Endometrial microvascular endothelial cells (primary cell): ENCODE results near the gene TEKTIP1. TPM values are rescaled to one million over a fixed set of nuclear protein-coding genes. Genes with fewer than 3 reads are reported as not detected.

Source experiments
- in situ Hi-C: cut with HindIII; loops from 2 replicates; pipeline ENCODE4 v1.10.0; 2017; ENCODE audit warnings: low sequenced_read_pairs, low pct_unique_long_range_greater_than_20kb; ENCODE audit errors: inconsistent ontology term
- total RNA-seq: library from RNA; depleted of rRNA; stranded (reverse); fragments of >200 nt; gene quantifications from one replicate; pipeline ENCODE4 v1.2.3, GENCODE V29; 2015; ENCODE audit errors: inconsistent ontology term

TEKTIP1 gene
- total RNA-seq, 1 donor from 2014 or later: not detected

DNA sequence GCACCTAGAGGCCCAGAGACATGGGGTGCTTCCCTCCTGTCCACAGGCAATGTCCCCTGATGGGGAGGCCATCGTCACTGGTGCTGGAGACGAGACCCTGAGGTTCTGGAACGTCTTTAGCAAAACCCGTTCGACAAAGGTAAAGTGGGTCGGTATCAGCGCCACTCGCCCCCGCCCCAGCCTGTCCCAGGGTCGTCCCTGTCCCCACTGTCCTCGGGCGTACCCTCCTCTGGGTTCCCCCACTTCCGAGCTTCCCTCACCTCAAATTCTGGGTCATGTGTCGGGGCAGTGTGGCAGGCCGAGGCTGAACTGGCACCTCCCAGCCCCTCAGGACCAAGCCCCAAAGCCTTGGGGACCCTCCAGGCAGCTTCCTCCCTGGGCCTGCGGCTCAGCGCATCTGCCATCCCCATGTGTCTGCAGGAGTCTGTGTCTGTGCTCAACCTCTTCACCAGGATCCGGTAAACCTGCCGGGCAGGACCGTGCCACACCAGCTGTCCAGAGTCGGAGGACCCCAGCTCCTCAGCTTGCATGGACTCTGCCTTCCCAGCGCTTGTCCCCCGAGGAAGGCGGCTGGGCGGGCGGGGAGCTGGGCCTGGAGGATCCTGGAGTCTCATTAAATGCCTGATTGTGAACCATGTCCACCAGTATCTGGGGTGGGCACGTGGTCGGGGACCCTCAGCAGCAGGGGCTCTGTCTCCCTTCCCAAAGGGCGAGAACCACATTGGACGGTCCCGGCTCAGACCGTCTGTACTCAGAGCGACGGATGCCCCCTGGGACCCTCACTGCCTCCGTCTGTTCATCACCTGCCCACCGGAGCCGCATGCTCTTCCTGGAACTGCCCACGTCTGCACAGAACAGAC lies 4.4 kb upstream of the TEKTIP1 start:
- in situ Hi-C loops: no loop called here

DNA sequence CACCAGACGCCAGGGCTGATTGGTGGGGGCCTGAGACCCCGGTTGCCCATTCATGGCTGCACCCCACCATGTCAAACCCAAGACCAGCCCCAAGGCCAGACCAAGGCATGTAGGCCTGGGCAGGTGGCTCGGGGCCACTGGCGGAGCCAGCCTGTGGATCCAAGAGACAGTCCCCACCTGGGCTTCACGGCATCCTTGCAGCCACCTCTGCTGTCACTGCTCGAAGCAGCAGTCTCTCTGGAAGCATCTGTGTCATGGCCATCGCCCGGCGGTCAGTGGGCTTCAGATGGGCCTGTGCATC lies 3.8 kb upstream of the TEKTIP1 start:
- in situ Hi-C loops: no loop called here

DNA sequence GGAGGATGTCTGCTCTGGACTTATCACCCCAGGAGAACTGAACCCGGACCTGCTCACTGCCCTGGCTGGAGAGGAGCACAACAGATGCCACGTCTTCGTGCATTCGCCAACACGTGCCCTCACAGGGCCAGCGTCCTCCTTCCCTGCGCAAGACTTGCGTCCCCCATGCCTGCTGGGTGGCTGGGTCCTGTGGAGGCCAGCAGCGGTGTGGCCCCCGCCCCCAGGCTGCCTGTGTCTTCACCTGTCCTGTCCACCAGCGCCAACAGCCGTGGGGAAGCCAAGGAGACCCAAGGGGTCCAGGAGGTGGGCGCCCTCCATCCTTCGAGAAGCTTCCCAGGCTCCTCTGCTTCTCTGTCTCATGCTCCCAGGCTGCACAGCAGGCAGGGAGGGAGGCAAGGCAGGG lies 3.4 kb upstream of the TEKTIP1 start:
- in situ Hi-C loops: no loop called here

DNA sequence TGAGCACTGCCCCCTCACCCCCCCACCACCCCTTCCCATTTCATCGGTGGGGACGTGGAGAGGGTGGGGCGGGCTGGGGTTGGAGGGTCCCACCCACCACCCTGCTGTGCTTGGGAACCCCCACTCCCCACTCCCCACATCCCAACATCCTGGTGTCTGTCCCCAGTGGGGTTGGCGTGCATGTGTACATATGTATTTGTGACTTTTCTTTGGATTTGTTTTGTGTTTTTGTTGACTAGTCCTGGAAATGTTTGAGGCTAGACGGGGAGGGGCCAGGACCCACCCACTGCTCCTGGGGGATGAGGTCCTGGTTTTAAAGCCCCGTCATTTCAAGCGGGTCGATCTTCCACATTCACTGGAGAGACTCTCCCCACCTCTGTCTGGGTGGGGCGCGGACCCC lies 3.0 kb upstream of the TEKTIP1 start:
- in situ Hi-C loops: no loop called here

DNA sequence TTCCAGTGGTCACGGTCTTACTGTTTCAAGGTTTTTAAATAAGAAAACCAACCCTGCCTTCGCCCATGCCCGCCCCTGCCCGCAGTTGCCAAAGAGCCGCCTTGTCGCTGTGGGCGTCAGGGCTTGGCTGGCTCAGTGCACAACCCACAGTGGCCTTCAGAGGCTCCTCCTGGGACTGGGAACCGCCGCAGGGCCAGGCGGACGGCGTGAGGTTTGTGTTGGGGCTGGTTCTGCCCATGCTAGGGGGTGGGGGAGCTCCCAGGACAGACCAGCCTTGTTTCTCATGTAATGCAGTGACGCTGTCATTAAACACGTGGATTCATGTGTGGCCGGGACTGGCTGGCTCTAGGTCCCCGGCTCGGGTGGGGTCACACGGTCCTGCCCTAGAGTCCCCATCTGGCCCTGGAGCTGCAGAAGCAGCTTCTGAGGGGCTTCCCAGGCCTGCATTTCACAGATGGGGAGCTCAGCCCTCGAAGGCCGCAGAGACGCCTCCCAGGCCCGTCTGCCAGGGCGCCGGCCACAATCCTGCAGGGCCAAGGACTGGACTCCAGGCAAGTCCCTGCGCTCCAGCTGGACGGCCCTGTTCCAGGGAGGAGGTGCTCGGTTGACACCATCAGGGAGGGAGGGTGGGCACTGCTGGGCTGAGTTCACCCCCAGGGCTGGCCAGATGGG lies 2.4 kb upstream of the TEKTIP1 start:
- in situ Hi-C loops: no loop called here

DNA sequence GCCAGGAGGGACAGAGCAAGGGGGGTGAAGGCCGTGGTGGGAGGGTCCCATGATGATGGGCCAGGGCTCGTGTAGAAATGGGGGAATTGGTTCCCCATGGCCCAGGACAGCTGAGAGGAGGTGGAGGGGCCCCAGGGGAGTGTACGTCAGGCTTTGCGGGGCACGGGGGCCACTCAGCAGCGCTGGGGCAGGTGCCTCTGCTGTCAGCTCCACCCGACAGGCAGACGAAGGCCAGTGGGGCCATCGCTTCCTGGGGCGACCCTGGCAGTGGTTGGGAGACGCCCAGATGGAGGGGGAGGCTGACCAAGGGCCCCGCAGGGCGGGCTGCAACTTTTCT lies 1.9 kb upstream of the TEKTIP1 start:
- in situ Hi-C loops: no loop called here

DNA sequence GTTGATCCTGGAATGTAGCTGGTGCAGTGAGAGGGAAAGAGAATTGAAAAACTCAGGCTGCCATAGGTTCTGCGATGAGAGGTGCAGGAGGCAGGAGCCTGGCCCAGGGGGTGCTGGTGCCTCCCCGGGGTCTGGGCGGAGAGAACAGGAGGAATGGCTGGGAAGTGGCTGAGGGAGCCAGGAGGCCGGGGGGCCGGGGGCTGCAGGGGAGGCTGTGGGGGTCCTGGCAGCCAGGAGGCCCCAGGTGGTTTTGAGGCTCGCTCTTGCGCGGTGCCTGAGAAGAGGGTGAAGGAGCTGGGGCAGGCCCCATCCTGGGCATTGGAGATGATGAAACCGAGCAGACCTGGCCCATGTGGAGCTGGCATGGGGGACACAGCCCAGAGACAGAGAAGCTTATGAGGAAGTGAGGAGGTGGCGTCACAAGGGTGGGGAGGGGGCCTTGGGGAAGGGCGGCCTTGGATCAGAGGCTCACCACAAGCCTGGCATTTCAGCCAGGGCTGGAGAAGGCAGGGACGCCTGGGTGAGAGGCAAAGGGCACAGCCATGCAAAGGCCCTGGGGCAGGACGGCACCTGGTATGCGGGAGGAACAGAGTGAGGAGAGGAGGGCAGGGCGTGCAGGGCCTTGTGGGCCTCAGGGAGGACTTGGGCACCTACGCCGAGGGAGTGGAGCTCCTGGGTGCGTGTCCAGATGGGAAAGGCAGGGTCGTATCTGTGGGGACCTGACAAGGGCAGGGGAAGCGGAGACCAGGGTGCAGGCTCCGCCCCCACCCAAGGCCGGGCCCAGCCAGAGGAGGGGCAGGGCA lies 1.3 kb upstream of the TEKTIP1 start:
- in situ Hi-C loops: no loop called here

DNA sequence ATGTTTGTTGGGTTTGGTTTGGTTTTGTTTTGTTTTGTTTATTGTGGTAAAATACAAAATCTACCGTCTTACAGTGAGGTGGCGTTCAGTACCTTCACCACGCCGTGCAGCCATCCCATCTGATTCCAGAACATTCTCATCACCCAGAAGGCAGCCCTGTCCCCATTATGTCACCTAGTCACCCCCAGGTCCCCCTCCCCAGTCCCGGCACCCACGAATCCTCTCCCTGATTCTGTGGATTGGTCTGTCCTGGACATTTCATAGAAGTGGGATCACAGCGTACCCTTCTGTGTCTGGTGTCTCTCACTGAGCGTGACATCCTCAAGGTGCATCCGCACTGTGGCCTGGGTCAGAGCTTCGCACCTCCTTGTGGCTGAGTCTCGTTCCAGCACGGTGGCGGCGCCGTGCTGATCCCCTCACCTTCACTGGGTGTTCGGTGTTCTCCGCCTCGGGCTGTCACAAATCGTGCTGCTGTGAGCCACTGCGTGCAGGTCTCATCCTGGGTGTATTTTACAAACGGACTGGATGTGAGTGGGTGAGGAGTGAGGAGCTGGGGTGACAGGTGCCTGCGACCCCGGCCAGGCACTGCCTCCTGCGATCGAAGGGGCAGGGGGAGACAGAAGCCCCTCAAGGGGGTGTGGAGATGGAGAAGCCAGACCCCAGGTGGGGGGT lies 580 bp upstream of the TEKTIP1 start:
- in situ Hi-C loops: no loop called here

DNA sequence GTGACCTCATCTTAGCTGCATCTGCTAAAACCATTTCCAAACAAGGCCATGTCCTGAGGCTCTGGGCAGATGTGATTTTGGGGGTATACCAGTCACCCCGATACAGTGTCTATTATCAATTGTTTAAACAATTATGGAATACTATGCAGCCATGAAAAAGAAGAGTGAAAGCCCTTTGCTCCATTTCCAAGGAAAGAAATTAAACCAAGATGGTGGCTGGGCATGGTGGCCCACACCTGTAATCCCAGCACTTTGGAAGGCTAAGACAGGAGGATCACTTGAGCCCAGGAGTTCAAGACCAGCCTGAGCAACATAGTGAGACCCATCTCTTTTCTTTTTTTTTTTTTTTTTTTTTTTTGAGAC lies 763 bp downstream of the TEKTIP1 start:
- in situ Hi-C loops: no loop called here

DNA sequence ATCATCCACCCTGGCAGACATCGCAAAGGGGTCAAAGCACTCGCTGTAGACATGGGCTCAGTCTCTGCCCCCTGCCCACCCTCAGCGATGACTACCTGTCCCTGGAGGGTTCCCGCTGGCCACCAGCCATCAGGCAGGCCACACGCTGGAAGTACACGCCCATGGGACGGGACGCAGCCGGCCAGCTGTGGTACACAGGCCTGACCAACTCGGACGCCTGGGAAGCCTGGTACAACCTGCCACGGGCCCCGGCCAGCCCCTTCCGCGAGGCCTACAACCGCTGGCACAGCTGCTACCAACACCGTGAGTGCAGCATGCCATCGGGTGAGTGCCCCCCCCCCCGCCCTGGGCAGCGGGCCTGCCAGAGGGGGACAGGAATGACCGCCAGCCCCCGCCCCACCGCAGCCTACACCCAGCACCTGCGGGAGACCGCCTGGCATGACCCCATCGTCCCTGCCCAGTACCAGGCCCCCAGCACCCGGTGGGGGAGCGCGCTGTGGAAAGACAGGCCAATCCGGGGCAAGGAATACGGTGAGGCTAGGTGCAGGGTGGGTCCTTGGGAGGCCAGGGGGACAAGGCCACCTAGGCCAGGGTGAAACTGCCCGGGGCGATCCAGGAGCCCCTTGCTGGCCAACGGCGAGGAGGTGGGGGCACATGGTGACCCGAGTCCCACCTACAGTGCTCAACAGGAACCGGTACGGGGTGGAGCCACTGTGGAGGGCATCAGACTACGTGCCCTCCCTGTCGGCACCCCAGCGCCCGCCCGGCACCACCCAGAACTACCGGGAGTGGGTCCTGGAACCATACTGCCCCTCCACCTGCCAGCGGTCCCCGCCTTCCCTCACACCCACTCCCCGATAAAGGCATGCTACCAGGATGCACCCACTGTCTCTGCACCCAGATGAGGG lies 4.4 kb downstream of the TEKTIP1 start:
- in situ Hi-C loops: no loop called here

DNA sequence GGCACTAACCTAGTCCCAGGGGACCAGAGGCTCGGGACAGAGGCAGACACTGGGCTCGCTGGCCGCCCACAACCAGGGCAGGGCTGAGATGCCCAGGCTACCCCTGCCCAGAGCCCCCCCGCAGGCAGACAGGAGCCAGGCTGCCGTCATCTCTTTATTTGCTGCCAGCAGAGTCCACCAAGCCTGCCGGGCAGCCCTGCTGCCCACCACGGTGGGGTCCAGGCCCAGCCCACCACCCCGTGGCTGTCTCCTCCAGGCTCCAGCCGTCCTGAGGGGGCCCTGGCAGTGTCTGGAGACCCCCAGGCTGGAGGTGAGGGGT lies 5.0 kb downstream of the TEKTIP1 start:
- in situ Hi-C loops: no loop called here

DNA sequence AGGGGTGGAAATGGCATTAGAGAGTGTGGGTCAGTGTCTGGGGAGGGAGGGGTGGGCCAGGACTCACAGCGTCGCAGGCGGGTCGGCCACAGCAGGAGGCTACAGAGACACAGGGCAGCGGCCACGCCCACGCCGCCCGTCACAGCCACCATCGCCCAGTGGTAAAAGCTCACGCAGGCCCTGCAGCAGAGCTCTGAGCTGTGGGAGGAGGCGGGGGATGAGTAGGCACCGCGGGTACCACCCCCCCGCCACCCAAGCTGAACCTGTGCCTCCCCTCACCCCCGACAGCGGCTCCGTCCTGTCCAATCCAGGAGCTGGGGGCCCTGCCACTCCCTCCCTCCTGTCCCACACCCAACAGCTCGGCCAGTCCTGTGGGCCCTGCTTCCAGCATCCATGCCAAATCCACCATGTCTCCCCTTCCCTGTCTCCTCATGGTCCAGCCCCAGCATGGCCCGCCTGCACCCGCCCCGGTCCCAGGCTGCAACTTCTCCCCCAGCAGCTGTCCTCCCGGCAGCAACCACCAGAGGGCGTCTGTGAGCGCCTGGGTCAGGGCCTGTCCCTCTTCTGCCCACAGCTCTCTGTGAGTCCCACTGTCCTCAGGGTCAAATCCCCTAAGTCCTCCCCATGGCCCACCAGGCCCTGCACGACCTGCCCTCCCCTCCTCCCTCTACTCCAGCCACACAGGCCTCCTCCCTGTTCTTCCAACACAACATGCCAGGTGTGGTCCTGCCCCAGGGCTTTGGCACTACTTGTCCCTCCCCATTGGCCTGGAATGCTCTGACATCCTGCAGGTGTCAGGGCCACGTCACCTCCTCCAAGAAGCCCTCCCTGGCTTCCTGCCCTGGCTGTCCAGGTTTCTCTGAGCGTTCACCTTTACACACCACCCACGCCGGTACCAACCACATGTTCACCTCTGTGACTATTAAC lies 6.0 kb downstream of the TEKTIP1 start:
- in situ Hi-C loops: no loop called here

DNA sequence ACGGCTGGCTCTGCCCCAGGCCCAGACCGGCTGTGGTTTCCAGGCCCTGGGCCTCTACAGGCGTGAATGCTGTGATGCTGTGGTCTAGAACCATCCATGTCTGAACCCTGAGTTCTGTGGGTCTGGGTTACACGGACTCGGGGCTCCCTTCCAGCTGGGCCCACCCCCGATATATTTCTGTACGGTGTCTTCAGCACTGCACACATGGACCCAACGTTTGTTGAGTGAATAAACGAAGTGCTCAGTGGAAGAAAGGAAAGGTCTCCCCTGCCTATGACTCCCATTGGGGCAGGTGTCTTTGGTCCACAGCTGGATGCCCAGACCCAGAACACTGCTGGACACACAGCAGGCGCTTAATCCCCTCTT lies 6.7 kb downstream of the TEKTIP1 start:
- in situ Hi-C loops: no loop called here

DNA sequence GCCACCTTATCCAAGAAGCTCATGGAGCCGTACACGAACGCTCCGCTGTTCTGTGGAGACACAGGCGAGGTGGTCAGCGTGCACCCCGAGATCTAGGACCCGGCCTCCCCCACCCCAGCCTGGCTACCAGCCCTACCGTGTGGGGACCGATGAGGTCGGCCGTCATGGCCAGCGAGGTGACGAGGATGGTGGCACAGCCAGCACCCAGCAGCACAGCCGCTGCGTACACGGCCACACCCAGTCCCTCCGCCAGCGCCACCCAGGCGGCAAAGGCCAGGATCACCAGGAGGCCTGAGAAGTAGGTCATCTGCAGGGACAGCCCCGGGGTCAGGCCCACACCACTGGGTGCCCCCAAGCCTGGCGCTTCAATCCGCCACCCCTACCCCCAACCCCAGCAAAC lies 7.1 kb downstream of the TEKTIP1 start:
- in situ Hi-C loops: no loop called here

DNA sequence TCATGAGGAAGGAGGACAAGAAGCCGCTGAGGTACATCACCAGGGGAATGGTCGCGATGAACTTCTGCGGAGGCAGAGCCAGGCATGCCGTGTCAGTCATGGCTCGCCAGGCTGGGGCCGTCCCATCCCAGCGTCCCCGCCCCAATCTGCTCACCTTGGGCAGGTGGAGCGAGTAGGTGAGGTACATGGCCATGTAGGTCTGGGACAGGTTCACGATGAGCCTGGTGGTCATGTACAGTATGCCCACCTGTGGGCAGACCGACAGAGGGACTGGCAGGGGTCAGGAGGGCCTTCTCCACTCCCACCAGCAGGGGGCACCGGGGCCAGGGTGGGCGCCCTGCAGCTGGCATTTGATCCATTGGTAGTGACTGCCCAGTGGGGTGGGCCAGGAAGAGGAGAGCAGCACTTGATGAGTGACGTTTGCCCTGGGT lies 8.3 kb downstream of the TEKTIP1 start:
- in situ Hi-C loops: no loop called here

DNA sequence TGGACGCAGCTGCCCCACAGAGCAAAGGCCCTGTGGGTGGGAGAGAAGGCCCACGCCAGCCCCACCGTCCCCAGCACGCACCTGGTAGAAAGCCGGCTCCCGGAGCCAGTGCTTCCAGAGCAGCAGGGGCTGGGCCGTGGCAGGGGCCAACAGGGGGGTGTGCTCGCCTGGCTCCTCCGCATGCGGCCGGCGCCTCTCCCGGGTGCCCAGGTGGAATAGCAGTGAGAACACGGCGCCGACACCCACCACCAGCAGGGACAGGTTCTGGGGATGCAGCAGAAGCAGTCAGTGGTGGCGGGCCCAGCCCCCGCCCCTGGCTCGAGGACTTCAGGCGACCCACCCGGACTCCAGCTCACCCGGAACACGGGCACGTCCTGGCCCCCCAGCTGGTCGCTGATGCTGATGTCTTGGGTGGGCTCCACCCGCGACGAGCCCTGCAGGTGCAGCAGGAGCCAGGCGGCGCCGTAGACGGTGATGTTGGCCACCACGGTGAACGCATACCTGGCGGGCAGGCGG lies 8.9 kb downstream of the TEKTIP1 start:
- in situ Hi-C loops: no loop called here

DNA sequence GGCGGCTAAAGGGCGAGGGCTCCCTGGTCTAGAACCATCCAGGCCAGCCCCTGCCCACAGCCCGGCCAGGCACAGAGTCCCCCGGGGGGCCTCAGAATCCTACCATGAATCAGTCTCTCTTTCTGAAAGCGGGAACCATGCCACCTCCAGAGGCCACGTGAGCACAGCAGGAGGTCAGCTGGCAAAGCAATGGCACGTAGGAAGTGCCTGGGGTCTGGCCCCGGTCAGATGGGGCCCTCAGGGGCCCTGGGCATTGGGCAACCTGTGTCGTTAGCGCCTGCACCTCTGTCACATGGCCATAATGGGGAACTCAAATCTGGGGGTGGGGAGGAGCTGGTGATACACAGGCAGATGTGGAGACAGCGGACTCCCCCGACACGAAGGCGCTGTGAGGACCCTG lies 9.6 kb downstream of the TEKTIP1 start:
- in situ Hi-C loops: no loop called here

DNA sequence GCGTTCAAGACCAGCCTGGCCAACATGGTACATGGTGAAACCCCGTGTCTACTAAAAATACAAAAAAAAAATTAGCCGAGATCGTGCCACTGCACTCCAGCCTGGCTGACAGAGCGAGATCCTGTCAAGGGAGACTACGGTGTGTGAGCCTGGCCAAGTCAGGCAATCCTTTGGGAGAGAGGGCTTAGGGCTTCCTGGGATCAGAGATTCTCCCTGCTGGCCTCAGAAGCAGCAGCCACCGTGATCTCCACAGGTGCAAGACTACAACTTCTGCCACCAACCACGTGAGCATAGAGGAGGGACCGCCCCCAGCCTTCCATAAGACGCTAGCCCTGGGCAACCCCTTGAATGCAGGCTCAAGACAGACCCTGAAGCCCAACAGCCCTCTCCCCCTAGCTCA lies 10.8 kb downstream of the TEKTIP1 start:
- in situ Hi-C loops: no loop called here
